RKO (cell line): ENCODE data around the gene HDGFL2.
A peak's percentile ranks its signal among the peaks of the same experiment; 100 is the strongest.

ENCODE experiments used
- DNase-seq: peaks from one replicate; pipeline ENCODE4 v3.0.0-alpha.2; 2016; ENCODE audit warnings: low spot score

The HDGFL2 gene

DNA sequence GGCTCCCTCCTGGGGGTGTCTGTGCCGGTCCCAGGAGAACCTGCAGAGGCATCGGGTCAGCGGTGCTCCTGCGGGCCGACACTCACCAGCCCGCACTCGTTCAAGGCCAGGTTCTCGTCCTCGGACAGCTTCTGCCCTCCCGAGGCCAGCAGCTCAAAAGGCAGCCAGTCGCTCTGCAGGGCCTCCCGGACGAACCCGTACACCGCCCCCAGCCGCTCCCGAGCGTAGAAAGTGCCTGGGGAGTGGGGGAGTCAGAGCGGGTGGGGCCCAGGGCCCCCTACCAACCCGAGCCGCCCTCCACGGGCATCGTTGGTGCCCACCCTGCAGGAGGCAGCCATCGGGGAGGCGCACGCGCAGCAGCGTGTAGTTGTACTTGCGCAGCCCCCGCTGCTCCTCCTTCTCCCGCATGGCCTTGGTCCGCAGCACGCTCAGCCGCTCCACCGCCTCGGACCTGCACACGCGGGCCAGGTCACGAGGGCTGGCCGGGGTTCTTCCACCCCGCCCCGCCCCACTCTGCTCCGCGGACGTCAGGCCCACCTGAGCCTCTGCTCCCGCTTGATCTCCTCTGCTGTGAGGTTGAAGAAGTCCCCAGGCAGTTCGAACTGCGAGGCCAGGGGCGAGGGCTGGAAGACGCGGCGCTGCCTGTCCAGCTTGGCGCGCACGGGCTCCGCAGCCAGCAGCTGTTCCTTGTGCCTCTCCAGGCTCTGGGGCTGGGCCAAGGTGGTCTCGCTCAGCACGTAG is 26.0 kb upstream of the HDGFL2 start:
- no peak for DNase-seq

DNA sequence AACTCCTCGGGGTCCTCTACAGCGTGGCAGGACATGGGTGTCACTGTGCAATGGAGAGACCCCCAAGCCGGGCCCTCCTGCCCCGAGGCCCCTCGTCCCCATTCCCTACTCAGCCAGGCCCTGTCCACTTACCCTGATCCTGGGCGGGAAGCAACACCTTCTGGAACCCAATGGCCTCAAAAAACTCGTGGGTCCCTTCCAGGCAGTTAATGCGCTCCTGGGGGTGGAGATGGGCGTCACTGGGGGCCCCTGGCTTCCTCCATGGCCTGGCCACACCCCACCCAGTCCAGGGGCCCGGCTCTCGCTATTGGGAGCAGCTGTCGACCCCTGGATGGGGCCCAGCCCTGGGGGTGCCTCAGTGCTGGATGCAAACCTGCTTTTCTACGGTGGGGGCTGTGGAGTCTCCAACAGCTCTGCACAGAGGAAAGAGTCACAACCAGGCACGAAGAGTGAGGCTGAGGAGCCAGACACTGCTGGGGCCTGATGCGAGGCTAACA is 25.3 kb upstream of the HDGFL2 start:
- DNase-seq, result no peak

DNA sequence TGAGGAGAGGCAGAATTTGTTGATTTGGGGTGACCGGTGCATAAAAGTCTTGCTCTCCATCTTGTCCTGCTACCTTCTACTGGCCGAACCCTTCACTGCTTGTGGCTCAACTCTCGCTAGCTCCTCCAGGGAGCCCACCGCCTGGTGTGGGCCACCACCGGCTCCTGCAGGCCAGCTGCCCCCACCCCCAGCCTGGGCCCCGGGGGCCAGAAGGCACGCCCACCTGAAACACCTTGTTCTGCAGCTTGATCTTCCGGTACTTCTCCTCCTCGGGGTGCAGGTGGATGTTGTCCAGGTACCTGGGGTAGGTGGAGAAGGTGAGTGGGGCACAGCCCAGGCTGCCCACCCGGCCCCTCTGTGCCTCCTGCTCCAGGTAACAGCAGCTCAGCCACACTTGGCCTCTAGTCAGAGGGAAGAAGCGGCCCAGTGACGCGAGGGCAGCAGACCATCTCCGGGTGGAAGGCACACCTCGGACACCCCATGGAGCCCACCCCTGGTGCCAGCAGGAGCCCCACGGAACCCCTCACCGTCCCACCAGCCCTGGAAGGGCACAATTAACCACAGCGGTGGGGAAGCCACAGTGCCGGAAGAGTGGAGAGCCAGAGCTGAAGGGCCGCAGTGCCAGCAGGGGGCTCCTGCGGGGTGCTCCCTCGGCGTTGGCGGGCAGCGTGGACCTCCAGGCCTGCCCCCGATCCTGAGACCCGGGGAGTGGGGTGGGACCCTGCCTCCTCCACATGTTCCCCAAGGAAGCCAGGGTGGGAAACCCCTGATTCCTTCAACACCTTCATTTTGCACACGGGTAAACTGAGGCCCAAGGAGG is 24.6 kb upstream of the HDGFL2 start:
- DNase-seq, result no peak

DNA sequence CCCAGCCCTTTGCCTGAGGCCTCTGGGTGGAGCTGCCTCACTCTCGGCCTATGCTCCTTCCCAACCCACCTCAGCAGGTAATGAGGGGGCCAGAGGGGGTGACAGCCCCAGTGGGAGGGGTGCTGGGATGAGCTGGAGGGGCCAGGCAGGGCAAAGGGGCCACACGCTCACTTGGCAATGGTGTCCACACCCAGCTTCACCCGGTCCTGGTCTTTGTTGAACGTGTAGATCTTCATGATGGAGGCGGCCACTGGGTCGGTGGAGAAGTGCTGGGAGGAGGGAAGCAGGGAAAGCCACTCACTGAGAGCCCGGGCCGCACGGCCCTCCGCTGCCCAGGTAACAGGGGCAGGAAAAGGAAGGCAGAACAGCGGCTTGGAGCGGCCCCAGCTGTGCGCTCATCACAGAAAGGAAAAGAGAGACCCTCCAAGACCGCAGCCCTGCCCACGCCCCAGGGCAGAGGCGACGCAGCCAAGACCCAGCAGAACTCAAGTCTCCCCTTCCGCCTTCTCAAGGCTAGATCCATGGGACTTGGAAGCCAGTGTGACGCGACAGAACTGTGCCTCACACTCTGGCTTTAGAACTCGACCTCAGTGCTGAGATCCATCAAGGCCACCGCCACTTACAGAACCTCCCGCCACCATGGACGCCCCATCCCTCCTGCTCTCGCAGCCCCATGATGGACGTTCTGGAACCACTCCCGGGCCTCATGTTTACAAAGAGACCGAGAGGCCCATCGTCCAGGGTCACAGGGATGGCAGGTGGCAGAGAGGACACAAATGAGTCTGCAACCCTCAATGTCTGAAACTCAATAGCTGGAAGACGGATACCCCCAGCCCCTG is 23.7 kb upstream of the HDGFL2 start:
- DNase-seq, result no peak

DNA sequence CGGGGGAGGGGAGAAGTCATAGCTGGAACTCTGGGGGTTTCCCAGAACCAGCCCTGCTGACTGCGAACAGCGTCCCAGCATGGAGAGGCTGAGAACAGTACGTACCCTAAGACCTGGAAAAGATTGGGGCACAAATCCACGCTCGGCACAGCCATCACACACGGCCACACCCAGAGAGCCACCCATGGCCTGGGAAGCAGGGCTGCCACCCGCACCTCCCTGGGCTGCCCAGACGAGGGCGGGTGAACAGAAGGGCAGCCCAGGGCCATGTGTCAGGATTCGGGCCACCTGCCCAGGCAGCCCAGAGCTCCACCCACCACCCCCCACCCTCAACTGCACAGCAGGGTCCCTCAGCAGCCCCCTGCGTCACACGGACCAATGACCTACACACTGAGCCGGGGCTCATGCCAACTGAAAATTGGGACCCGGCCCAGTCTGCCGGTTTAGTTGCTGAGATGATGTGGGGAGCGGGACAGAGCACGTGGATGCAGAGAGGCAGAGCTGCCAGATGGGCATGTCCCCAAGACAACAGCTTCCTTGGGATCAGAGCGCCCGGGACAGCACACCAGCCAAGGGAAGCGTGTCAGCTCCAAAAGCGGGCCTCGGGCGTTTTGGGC is 23.0 kb upstream of the HDGFL2 start:
- DNase-seq, result no peak

DNA sequence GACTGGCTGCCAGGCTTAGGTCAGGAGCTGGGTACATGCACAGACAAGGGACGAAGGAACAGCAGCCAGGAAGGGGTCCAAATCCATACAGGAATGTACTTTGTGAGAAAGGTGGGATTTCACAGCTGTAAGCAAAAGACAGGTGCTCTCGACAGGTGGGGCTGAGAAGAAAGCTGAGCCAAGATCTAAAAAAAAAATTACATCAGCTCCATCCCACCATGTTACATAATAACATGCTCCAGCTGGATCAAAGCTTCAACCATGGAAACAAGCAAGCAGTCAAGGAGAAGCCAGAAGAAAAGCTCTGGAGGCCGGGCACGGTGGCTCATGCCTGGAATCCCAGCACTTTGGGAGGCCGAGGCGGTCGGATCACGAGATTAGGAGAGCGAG is 22.5 kb upstream of the HDGFL2 start:
- no peak for DNase-seq

DNA sequence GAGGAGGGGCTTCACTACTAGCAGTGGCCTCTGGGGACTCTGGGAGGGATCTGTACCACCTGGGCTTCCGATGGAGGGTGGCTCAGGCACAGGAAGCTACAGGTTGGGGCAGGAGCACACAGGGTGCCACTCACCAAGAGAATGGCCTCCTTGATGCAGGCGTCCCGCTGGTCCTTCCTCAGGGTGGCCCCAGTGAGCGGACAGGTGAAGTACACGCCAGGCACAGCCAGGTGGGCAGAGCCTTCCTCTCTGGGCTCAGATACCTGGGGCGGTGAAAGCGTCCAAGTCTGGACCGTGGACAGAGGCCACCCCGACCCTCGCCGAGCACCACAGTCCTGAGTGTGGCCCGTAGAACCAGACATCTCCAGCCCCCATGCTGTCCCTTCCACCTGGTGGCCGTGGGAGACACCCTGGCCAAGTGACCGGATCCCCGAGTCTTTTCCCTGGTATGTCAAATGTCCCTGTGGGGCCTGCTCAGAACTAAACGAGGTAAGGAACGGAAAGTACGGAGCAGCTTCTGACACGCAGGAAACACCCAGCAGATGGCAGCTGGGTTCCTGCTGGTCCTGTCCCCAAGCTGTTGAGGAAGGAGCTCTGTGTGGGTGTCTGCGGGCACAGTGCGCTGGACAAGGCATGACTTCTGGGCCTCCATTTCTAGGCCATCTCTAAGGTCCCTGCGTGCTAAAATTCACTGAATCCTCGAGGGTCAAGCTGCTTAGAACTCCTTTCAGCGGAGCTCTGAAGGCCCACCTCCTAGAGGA is 19.7 kb upstream of the HDGFL2 start:
- no peak for DNase-seq

DNA sequence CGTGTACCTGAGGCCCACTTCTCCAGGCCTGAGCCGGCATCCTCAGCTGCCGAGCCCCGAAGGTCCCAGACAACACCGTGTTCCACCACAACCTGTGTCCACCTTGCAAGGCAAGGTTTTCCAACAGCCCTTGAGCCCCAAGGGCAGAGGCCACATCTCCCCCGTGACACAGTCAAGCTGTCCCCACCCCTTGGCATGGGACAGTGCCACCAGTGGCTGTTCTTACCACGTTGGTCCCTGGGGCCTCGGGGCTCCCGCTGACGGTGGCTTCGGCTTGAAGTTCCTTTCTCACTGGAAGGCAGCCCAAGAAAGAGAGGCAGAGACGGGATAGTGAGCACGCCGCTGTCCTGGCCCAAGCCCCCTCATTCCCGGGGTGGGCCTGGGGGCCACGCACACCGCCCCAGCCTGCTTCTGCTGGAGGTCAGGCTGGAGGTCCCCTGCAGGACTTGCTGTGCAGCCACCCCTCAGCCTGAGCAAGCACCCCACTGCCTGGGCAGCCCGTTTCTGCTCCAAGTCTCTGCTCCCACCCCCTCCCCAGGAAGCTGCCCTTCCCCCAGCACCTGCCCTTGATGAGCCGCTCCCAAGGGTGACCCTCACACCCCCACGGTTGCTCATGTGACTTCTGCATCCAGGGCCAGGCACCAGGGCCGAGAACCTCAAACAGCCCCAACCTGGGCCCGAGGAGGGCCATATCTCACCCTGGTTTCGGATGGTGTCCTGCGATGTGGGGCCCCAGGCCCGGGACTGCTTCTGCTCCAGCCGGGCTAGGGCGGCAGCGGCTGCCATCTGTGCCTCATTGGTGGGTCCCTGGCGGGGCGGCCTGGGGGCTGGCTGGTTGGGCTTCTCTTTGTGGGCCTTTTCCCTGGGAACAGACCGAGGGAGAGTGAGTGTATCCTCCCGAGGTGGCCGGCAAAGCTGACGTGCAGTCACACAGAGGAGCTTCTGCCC is 18.6 kb upstream of the HDGFL2 start:
- DNase-seq, result no peak

DNA sequence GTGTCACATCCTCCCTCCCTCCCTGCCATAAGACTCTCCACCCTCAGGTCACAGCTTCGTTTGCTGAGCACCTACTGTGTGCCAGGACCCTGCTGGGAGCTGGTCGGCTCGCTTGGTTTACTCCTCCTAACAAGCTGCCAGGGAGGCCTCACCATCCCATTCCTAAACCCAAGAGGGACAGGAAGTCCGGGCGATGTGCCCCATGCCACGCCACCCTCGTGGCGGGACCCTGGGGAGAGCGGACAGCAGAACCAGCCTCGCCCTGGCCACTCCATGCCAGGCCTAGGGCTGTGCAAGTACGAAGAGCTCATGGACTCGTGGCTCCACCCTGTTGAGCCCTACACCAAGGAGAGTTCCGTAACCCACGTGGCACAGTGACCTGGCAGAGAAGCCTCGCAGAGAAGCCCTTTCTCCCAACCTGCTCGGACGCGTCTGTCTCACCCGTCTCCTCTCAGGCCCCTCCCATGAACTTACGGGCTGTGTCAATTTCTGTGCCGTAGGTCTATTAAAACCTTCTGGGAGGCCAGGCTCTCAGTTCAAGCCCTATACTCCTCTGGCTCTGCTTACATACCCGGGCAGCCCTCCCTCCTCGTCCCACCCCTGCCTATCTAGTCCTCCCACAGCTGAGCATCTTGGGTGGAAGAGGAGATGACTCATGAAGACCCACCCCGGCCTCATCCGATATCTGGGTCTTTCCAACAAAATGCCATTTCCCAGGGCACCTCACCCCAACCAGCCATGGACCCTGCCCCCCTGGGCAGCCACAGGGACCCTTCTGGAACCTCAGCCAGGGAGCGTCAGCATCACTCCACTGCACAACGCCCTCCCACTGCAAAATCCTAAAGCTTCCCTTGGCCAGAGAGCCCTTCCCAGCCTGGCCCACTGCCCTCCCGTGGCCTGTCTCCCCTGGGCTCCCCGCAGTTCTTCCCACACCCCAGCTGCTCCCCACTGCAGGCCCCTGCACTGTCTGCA is 17.1 kb upstream of the HDGFL2 start:
- DNase-seq, result no peak

DNA sequence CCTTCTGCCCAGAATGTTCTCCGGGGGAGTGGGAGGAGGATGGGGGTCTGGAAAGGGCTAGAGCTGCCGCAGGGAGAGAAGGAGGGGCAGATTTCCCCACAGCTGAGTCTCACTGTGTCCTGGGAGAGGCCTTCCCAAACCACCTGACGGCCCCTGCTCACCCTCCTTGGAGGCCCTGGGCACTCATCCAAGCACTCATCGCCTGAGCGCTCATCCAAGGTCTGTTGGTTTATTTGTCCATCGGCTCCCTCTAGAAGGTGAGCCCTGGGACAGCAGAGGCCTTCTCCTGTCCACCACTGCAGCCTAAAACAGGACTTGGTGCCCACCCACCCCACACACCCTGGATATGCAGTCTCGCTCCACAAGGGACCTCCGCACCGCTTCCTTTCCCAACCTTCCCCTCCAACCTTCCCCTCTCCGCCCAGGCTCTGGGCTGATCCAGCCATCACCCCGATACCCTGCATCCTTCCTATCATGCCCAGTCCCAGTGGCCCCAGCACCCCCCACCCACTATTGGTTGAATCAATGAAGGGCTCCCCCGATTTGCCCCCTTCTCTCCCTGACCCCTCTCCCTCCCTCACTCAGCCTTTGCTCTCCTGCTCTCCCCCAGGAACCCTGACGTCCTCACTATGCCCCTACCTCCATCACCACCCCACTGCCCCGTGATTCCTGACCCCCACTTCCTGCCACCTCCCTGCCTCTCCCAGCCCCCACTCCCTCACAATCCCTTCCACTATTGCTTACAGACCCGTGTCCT is 16.2 kb upstream of the HDGFL2 start:
- no peak for DNase-seq

DNA sequence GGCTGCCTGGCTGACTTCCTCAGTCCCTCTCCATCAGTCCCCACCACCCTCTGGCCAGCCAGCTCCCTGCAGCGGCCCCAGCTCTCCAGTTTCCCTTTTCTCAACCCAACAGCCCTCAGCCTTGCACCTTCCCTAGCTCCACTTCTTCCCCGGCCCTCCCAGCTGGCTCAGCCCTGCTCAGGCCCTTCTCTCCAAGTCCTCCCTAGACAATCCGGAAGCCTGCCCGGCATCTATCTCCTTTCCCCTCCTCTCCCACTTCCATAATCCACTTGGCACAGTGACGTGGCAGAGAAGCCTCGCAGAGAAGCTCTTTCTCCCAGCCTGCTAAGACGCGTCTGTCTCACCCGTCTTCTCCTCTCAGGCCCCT is 15.6 kb upstream of the HDGFL2 start:
- peak; percentile 73 for DNase-seq

DNA sequence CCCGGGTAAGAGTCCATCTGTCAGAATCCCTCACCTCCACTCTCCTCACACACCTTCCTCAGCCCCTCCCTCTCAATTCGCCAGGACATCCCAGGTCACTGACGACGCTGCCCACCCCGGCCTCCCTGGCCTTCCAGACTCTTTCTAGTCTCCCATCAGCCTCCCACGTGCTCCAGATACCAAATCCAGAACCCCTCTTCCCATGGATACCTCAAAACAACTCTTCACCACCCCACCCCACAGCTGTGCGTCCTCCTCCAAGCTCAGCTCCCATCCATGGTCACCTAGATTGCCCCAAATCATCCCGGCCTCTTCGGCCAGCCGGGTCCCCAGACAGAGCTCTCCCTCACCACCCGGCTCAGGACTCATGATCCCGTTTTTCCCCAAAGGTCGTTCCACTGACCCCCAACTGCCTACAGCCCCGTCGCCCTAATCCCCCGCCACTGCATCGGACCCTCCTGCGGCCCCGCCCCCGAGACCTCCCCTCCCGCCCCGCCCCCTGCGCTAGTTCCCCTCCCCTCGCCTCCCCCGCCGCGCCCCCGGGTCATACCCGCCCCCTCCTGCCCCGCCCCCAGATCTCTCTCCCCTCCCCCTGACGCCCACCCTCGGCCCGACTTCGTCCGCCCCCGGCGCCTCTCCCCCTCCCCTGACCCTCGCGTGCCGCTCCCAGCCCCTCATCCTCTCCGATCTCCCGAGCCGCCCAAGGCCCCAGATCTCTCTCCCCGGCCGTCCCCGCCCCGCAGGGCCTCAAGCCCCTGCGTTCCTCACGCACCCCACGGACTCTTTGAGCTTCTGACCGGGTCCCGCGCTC is 15.0 kb upstream of the HDGFL2 start:
- DNase-seq, result no peak

DNA sequence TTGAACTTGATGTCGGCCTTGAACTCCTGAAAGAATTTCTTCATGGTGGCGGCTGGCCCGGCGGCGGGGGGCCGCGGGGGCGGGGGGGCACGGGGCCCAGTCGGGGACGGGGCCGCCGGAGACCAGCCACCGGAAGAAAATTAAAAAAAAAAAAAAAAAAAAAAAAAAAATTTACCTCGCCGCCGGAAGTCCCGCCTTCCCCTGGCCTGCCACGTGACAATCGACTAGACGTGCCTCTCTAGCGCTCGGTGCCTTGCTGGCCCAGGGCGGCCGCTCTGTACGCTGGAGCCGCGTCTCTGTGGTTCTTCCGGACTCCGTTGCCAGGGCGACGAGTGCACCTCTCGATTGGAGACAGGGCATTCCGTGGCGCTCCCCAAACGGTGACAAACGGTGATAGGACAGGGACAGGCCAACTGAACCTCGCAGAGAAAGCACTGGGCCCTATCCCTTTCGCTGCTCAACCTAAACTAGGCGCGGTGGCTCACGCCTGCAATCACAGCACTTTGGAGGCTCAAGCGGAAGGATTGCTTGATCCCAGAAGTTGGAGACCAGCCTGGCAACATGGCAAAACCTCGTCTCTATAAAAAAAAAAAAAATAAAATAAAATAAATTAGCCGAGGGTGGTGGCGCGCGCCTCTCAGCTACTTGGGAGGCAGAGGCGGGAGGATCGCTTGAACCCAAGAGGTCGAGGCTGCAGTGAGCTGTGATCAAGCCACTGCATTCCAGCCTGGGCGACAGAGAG is 14.3 kb upstream of the HDGFL2 start, which contains the start of gene UBXN6:
TSS of gene UBXN6 (minus strand) at position 141 of the 742 bp plus-strand sequence. CDS start at position 44, 97 bp downstream.
- DNase-seq, result peak; percentile 98

DNA sequence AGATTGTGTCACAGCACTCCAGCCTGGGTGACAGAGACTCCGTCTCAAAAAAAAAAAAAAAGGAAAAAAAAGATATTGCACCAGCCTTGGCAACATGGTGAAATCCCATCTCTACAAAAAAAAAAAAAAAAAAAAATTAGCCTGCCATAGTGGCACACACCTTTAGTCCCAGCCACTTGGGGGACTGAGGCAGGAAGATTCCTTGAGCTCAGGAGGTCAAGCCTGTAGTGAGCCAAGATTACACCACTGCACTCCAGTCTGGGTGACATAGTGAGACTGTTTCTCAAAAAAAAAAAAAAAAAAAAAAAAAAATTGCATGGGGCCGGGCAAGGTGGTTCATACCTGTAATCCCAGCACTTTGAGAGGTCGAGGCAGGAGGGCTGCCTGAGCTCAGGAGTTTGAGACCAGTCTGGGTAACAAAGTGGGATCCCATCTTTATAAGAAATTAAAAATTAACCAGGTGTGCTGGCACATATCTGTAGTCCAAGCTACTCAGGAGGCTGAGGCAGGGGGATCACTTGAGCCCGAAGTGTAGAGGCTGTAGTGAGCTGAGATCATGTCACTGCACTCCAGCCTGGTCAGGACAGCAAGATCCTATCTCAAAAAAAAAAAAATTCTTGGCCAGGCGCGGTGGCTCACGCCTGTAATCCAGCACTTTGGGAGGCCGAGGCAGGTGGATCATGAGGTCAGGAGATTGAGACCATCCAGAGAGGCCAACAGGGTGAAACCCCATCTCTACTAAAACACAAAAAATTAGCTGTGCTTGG is 7.1 kb upstream of the HDGFL2 start:
- no peak for DNase-seq

DNA sequence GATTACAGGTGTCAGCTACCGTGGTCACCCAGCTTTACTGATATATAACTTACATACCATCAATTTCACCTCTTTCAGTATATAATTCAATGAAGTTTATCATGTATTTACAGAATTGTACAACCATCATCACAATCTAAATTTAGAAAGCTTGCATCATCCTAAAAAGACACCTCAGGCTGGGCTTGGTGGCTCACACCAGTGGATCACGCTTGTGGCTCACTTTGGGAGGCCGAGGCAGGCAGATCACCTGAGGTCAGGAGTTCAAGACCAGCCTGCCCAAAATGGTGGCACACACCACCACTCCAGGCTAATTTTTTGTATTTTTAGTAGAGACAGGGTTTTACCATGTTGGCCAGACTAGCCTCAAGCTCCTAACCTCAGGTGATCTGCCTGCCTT is 4.3 kb upstream of the HDGFL2 start:
- DNase-seq, result no peak
